WERI-Rb-1 (cell line): ENCODE measurements around the gene HOXC11.

ENCODE experiments used
- DNase-seq: peaks from one replicate; pipeline ENCODE4 v3.0.0-alpha.2; 2020
- H3K27ac ChIP-seq: fragments of 250-450 bp; sonication (Bioruptor Pico); 2 replicates; pipeline ENCODE4 v1.5.1; 2020; ENCODE audit warnings: mild to moderate bottlenecking, moderate library complexity
- H3K27me3 ChIP-seq: fragments of 250-450 bp; sonication (Bioruptor Pico); 2 replicates; pipeline ENCODE4 v1.5.1; 2021; ENCODE audit warnings: mild to moderate bottlenecking, low read depth, moderate library complexity; ENCODE audit not compliant: insufficient read depth, severe bottlenecking
- H3K36me3 ChIP-seq: fragments of 250-450 bp; sonication (Bioruptor Pico); 2 replicates; pipeline ENCODE4 v1.5.1; 2020; ENCODE audit warnings: mild to moderate bottlenecking, moderate library complexity
- H3K4me3 ChIP-seq: 2 replicates; pipeline ENCODE4 v1.5.1; 2011; ENCODE audit warnings: low read depth, mild to moderate bottlenecking, control low read depth, low read length
- H3K9me3 ChIP-seq: fragments of 250-450 bp; sonication (Bioruptor Pico); 2 replicates; pipeline ENCODE4 v1.5.1; 2021; ENCODE audit warnings: mild to moderate bottlenecking, moderate library complexity; ENCODE audit not compliant: severe bottlenecking
- CTCF ChIP-seq: IDR thresholded peaks from 2 replicates; pipeline ENCODE4 v1.5.1; 2011; ENCODE audit warnings: low read depth, mild to moderate bottlenecking, control low read depth, inconsistent platforms, low read length

Gene HOXC11

DNA sequence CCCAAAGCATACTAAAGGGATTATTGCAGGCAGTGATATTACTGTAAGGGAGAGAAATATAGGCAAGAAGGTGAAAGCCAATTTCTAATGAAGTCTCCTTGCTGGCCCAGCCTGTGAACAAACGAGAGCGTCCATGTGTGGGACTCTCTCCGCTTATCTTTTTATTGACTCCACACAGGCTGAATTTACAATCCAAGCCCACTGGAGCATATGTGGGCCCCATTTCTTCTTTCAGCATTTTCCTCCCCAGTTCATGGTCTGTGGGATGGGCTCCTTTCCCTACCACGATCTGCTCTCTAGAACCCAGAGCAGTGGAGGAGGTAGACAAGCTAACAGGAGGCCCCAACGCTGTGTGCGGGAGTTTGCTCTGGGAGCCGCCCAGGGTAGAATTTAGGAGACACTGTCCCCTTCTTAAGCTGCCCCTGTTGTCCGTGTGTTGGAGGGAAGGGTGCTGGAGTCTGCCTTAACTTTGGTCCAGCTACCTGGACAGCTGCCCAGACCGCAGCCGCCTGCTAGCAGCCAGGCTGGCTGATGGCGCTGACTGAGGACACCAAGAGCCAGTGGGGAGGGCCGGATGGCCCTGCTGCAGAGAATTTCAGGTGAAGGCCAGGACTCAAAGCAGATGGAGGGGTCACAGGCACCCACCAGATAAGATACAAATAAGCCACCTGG lies 3.2 kb upstream of the HOXC11 start:
- Histone ChIP-seq H3K36me3 (no peaks in the 10 kb centered on the region), H3K4me3 (no peak overlapping the region), H3K27ac (no peak overlapping the region), H3K27me3 (no peaks in the 10 kb centered on the region), H3K9me3 (no peaks in the 10 kb centered on the region)
- DNase-seq, result no peak
- no peak for TF ChIP-seq CTCF

DNA sequence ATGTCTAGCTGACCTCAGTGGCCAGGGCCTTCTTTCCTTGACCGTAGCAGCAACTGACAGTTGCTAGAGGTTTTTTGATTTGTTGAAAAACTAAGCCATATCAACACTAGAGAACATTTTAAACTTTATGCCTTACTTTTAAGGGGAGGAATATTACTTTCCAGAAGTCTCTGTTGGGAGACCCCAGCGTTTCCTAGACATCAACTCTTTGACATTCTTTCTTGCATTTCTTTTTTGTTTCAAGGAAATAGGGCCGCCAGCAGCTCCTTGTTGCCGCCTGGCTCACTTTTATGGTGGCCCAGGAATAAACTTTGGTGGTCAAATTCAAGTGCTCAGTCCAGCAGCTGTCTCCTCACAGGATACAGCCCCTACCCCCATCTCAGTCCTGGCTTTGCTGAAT lies 2.5 kb upstream of the HOXC11 start:
- no peaks in the 10 kb centered on the region for H3K9me3 ChIP-seq
- H3K4me3 ChIP-seq, result no peak overlapping the region
- H3K27ac ChIP-seq, result no peak overlapping the region
- H3K36me3 ChIP-seq, result no peaks in the 10 kb centered on the region
- no peak for TF ChIP-seq CTCF
- no peak for DNase-seq
- no peaks in the 10 kb centered on the region for H3K27me3 ChIP-seq

- DNase-seq, result no peak
- Histone ChIP-seq H3K36me3 (no peaks in the 10 kb centered on the region), H3K27me3 (no peaks in the 10 kb centered on the region), H3K27ac (no peak overlapping the region), H3K9me3 (no peaks in the 10 kb centered on the region), H3K4me3 (no peak overlapping the region)
- no peak for TF ChIP-seq CTCF
Measured at GRCh38 chr12:53971129-53971528, 1.8 kb upstream of the HOXC11 start.

GRCh38 chr12:53971686-53972085 lies 1.2 kb upstream of the HOXC11 start:
- Histone ChIP-seq H3K36me3 (no peaks in the 10 kb centered on the region), H3K27ac (no peak overlapping the region), H3K4me3 (no peak overlapping the region), H3K9me3 (peaks cover 4% of the 10 kb centered on the region), H3K27me3 (no peaks in the 10 kb centered on the region)
- TF ChIP-seq CTCF, result no peak
- DNase-seq, result no peak

- H3K27me3 ChIP-seq, result no peaks in the 10 kb centered on the region
- peaks cover 4% of the 10 kb centered on the region for H3K9me3 ChIP-seq
- no peak overlapping the region for H3K27ac ChIP-seq
- H3K4me3 ChIP-seq, result no peak overlapping the region
- no peaks in the 10 kb centered on the region for H3K36me3 ChIP-seq
- no peak for TF ChIP-seq CTCF
- DNase-seq, result no peak
Measured at GRCh38 chr12:53972152-53972702, 699 bp upstream of the HOXC11 start.
